NCI-H1694 treated with DMSO at 0.1 percent for 48 hours (cell line): ENCODE measurements around the gene GALNT8.

ENCODE experiments used
- DNase-seq: peaks from one replicate; lab custom pipeline; 2025; lab: John Stamatoyannopoulos, UW

GALNT8 gene

GRCh38 chr12:4796694-4797482, 76.7 kb downstream of the GALNT8 start:
- no peak for DNase-seq

GRCh38 chr12:4800555-4800954, 80.4 kb downstream of the GALNT8 start:
- no peak for DNase-seq

- DNase-seq, result no peak
These were observed 82.6 kb downstream of the GALNT8 start for GRCh38 chr12:4802841-4803240.

GRCh38 chr12:4806439-4807115, 86.4 kb downstream of the GALNT8 start:
- no peak for DNase-seq

- DNase-seq, result no peak
These were observed 87.0 kb downstream of the GALNT8 start for GRCh38 chr12:4807116-4807783.

- DNase-seq, result no peak
These were observed 87.6 kb downstream of the GALNT8 start for GRCh38 chr12:4807813-4808212.

- peak; percentile 15 for DNase-seq
These were observed 88.8 kb downstream of the GALNT8 start for GRCh38 chr12:4809013-4809448.

DNA sequence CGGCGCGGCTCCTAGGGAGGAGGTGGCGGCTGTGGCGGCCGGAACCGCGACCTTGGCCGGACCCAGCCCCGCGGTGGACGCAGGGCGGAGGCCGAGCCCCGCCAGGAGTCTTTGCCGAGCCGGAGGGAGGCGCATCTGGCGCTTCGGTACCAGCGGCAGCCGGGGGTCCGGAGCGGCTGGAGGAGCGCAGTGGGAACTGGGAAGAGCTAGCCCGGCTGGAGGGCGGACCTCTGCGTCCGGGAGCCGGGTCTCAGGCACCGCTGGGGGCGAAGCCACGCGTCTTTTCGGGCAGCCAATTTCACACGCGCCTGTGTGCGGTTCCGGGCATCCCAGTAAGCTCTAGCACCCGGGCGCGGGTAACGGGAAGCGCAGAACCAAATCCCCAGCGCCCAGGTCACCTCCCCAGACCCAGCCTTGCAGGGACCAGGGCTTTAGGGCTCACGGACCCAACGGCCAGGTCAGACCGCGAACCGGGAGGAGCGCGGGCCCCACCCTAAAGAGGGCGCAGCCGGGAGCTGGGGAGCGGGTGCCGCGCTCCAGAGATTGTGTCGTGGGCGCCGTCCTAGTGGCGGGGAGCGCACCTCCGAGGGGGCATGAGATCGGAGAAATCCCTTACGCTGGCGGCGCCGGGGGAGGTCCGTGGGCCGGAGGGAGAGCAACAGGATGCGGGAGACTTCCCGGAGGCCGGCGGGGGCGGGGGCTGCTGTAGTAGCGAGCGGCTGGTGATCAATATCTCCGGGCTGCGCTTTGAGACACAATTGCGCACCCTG, 89.4 kb downstream of the GALNT8 start:
- DNase-seq, result no peak

- no peak for DNase-seq
These were observed 90.0 kb downstream of the GALNT8 start for GRCh38 chr12:4810219-4810671.

- no peak for DNase-seq
These were observed 92.6 kb downstream of the GALNT8 start for GRCh38 chr12:4812624-4813327.

- no peak for DNase-seq
These were observed 93.5 kb downstream of the GALNT8 start for GRCh38 chr12:4813741-4814140.

- no peak for DNase-seq
These were observed 94.3 kb downstream of the GALNT8 start for GRCh38 chr12:4814485-4814884.

DNA sequence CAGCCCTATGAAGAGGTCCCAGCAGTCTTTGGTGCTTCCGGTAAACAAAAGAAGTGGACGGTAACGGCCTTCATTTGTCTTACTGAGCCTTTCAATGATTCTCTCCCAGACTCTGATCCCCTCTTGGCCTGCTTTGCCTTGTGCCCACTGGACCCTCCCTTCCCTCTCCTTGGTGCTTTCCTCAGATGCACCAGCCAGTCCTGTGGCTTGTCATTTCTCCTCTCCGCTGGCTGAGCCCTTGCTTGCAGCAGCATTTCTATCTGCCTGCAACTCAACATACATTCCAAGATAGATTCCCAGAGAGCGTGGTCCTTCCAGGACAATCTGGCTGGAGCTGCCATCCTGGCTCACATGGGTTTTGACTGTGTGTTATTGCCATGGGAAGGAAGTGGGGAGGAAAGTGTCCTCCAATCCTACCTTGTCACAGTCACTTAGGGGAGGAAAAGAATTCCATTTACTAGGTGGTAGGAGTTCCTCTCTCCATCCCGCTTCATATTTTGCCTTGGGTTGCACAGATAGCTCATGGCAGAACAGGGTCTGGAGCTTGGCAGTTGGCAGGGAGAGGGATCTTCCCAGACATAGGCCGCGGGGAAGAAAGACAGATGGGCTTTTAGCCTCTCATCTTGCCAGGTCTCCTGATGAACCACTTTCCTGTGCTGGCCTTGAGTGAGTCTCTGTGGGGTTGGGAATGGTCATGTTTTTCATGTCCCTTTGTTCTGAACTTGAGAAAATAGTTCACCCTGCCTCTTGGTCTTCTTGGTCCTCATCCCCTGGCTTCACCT, 96.7 kb downstream of the GALNT8 start:
- DNase-seq, result no peak

DNA sequence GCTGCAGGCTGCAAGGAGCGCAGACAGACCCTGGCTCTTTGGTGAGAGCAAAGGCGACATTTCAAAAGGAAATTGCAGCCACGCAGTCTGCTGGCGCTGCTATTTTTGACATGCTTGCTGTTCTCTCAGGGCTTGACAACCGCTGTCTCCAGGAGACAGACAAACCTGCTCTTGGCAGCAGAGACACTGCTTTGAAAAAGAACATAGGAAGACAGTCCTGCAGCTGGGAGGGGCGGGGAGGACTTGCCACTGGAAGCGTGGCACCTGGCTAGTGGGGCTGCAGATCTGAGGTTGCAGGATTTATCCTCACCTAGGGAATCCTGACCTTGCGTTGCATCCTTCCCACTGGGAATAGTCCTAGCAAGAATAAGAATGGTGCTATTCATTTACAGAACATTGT, 97.7 kb downstream of the GALNT8 start:
- DNase-seq, result no peak

DNA sequence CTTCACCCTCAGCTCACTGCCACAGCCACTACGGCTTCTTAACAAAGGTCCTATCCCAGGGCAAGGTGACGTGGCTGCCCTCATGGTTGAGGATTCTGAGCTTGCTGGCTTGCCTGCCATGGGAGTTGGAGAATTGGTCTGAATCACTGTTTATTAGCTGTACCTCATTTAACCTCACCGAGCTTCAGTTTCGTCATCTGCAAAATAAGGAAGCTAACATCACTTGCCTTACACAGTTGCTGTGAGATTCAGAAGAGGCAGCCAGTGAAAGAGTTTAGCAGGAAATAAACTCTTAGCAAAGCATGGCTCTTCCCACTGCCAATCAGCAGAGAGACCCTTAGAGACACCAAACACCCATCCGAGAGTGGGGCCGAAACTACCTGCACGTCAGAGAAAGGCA, 99.5 kb downstream of the GALNT8 start:
- DNase-seq, result no peak

- no peak for DNase-seq
These were observed 100.8 kb downstream of the GALNT8 start for GRCh38 chr12:4820971-4821370.
